ENCODE measurements around the gene FBXL13. TPM values are rescaled to one million over a fixed set of nuclear protein-coding genes. Genes with fewer than 3 reads are reported as not detected.
"Not testable (repeated sequence)": the region's sequence is repeated elsewhere in the genome, so short reads cannot be mapped to it uniquely, and the experiment has no call there.

Gene FBXL13
- total RNA-seq = 1 to 10 TPM in 1 of 2 donors, under 1 TPM in 1; 0.45 to 1.1 TPM

DNA sequence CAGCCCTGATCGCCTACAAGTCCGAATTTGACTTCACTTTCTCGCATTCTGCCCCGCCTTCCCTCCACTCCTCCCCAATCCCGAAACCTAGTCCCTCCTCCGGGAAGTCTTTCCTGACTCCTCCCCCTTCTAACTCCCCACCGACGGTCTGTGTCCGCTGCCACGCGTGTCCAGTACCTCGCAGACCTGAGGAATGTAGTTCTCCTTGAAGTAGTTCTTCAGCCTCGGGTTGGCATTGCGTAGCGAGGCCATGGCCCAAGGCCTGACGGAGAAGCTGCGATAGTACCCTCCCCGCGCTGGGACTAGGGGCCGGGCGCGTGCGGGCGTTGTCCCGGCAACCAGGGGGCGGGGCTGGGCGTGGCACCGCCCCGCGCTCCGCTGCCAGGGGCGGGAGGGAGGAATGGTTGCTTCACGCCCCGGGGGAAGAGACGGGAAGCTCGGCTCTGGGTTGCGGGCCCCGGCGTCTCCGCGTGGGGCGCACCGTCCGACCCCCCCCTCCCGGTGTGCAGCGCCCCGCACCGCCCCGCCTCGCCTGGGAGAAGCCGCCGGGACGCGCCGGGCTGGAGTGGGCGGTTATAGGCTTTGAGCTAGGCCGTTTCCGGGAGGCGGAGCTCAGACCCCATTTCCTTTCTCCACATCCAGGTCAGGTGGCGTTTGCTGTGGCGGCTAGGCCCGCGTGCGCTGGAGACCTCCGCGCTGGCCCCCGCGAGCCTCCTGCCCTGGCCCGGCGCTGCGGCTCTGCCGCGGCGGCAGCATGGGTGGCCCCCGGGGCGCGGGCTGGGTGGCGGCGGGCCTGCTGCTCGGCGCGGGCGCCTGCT lies at the start of gene FBXL13, which contains the start of gene ARMC10:
Gene FBXL13 (minus strand): TSS at position 278 of the 818 bp plus-strand sequence.
Gene ARMC10 (plus strand): TSS at position 622 of the 818 bp plus-strand sequence. CDS start 133 bp downstream, at position 755.
- peaks cover 25% of the 10 kb centered on the region for H3K36me3 Mint-ChIP-seq (ENCODE audit: low read depth)
- H3K27ac Mint-ChIP-seq = peak within 1 kb of the TSS; percentile 97
- peak within 1 kb of the TSS; percentile 83 for H3K4me3 Mint-ChIP-seq
- ATAC-seq (replicated peaks) = peak; percentile 88
- H3K27me3 Mint-ChIP-seq = no peaks in the 10 kb centered on the region
- H3K4me1 Mint-ChIP-seq = peaks cover 17% of the 10 kb centered on the region
- H3K9me3 Mint-ChIP-seq = no peaks in the 10 kb centered on the region

DNA sequence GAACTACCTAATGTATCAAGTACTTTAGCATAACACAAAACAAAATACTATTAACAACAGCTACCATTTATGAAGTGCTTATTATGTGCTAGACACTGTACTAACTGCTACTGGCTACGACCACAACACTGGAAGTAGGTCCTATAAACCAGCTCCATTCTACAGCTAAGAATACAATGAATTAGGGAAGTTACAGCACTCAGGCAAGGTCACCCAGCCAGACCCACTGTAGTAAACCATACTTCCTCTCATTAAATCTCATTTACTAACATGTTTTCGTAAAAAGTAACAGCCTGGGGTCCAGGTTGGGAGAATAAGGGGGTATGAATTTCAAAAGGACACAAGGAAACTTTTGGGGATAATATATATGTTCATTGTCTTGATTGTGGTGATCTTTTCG lies 48.9 kb upstream of the FBXL13 start:
- ATAC-seq (replicated peaks) = no peak
- Mint-ChIP-seq H3K27ac (no peak overlapping the region), H3K4me1 (no peaks in the 10 kb centered on the region), H3K4me3 (no peak overlapping the region), H3K9me3 (no peaks in the 10 kb centered on the region), H3K36me3 (ENCODE audit: low read depth) (peaks cover 73% of the 10 kb centered on the region), H3K27me3 (no peaks in the 10 kb centered on the region)

GRCh38 chr7:103121641-103122040 lies 47.0 kb upstream of the FBXL13 start:
- Mint-ChIP-seq H3K27ac (no peak overlapping the region), H3K4me3 (no peak overlapping the region), H3K9me3 (no peaks in the 10 kb centered on the region), H3K27me3 (no peaks in the 10 kb centered on the region), H3K36me3 (ENCODE audit: low read depth) (peaks cover 54% of the 10 kb centered on the region), H3K4me1 (no peaks in the 10 kb centered on the region)
- no peak for ATAC-seq (replicated peaks)

GRCh38 chr7:103120362-103120761 lies 45.8 kb upstream of the FBXL13 start:
- no peak overlapping the region for H3K27ac Mint-ChIP-seq
- no peaks in the 10 kb centered on the region for H3K27me3 Mint-ChIP-seq
- H3K36me3 Mint-ChIP-seq (ENCODE audit: low read depth) = peaks cover 54% of the 10 kb centered on the region

GRCh38 chr7:103119791-103120291 lies 45.2 kb upstream of the FBXL13 start:
- Mint-ChIP-seq H3K9me3 (no peaks in the 10 kb centered on the region), H3K4me3 (no peak overlapping the region), H3K27ac (no peak overlapping the region), H3K4me1 (no peaks in the 10 kb centered on the region), H3K27me3 (no peaks in the 10 kb centered on the region), H3K36me3 (ENCODE audit: low read depth) (peaks cover 59% of the 10 kb centered on the region)
- ATAC-seq (replicated peaks) = no peak

More at GRCh38 chr7:103120362-103120761, 45.8 kb upstream of the FBXL13 start:
- no peak for ATAC-seq (replicated peaks)
- Mint-ChIP-seq H3K4me3 (no peak overlapping the region), H3K4me1 (no peaks in the 10 kb centered on the region), H3K9me3 (no peaks in the 10 kb centered on the region)

GRCh38 chr7:103117465-103117864 lies 42.9 kb upstream of the FBXL13 start:
- ATAC-seq (replicated peaks) = no peak
- H3K27me3 Mint-ChIP-seq = no peaks in the 10 kb centered on the region
- no peak overlapping the region for H3K27ac Mint-ChIP-seq
- H3K36me3 Mint-ChIP-seq (ENCODE audit: low read depth) = peaks cover 65% of the 10 kb centered on the region
- no peak overlapping the region for H3K4me3 Mint-ChIP-seq
- no peaks in the 10 kb centered on the region for H3K4me1 Mint-ChIP-seq
- no peaks in the 10 kb centered on the region for H3K9me3 Mint-ChIP-seq

DNA sequence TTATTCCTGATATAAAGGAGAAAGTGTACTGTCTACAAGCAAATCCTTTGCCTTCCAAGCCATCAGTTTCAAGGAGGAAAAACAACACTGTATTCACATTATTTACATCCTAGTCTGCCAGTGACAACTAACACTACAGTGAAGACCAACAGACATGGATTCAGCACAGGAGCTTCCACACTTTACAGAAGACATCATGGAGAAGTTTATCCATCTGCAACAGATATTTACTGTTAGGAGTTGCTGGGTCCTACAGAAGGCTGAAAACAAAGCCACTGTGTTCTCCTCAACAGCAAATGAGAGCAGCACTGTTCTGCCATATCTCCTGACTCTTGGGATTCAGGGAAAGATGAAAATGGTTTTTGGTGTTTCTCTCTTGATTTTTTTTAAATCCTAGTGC lies 42.4 kb upstream of the FBXL13 start:
- no peaks in the 10 kb centered on the region for H3K9me3 Mint-ChIP-seq
- no peak for ATAC-seq (replicated peaks)
- no peaks in the 10 kb centered on the region for H3K27me3 Mint-ChIP-seq
- no peak overlapping the region for H3K4me3 Mint-ChIP-seq
- H3K4me1 Mint-ChIP-seq = no peaks in the 10 kb centered on the region
- H3K36me3 Mint-ChIP-seq (ENCODE audit: low read depth) = peaks cover 65% of the 10 kb centered on the region
- H3K27ac Mint-ChIP-seq = no peak overlapping the region

- H3K27ac Mint-ChIP-seq = no peak overlapping the region
- no peak for ATAC-seq (replicated peaks)
- no peaks in the 10 kb centered on the region for H3K4me1 Mint-ChIP-seq
- no peaks in the 10 kb centered on the region for H3K9me3 Mint-ChIP-seq
- H3K27me3 Mint-ChIP-seq = no peaks in the 10 kb centered on the region
- peaks cover 65% of the 10 kb centered on the region for H3K36me3 Mint-ChIP-seq (ENCODE audit: low read depth)
- no peak overlapping the region for H3K4me3 Mint-ChIP-seq
Measured at GRCh38 chr7:103116511-103116910, 41.9 kb upstream of the FBXL13 start.

DNA sequence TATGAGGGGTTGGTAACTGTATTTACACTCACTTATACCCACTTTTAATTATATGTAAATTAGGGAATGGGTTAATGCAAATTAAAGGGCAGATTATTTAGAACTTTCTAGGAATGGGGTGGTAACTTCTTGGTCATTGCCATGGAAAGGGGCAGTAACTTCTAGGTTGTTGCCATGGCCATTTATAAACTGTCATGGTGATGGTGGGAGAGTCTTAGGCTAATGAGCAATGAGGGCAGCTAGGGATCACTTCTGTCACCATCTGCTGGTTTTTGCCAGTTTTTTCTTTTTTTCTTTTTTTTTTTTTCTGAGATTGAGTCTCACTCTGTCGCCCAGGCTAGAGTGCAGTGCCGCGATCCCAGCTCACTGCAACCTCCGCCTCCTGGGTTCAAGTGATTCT lies 41.2 kb upstream of the FBXL13 start:
- H3K9me3 Mint-ChIP-seq = peaks cover under 1% of the 10 kb centered on the region
- no peak for ATAC-seq (replicated peaks)
- H3K27me3 Mint-ChIP-seq = no peaks in the 10 kb centered on the region
- no peak overlapping the region for H3K27ac Mint-ChIP-seq
- no peaks in the 10 kb centered on the region for H3K4me1 Mint-ChIP-seq
- H3K4me3 Mint-ChIP-seq = no peak overlapping the region
- H3K36me3 Mint-ChIP-seq (ENCODE audit: low read depth) = peaks cover 66% of the 10 kb centered on the region

DNA sequence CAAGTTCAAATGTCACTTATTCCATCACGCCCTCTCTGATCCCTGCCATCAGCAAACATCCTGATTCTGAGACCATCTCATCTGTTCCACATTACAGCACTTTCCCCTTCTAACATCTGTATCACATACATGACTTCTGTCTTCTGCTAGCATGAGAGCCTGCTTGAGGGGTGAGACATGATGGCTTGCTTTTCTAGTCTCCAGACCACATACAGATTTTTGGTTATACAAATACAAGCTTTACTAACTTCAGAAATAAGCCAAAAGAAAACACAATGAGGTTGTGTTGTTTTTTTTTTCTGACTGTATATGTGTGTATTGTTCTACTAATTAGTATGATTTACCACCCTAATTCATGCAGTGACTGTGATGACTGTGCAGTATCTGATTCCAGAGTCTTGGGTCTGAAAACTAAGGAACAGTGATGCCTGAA lies 40.0 kb upstream of the FBXL13 start:
- Mint-ChIP-seq H3K4me3 (no peak overlapping the region), H3K36me3 (ENCODE audit: low read depth) (peaks cover 66% of the 10 kb centered on the region), H3K9me3 (peaks cover 5% of the 10 kb centered on the region), H3K4me1 (peaks cover under 1% of the 10 kb centered on the region), H3K27me3 (no peaks in the 10 kb centered on the region), H3K27ac (no peak overlapping the region)
- ATAC-seq (replicated peaks) = no peak

DNA sequence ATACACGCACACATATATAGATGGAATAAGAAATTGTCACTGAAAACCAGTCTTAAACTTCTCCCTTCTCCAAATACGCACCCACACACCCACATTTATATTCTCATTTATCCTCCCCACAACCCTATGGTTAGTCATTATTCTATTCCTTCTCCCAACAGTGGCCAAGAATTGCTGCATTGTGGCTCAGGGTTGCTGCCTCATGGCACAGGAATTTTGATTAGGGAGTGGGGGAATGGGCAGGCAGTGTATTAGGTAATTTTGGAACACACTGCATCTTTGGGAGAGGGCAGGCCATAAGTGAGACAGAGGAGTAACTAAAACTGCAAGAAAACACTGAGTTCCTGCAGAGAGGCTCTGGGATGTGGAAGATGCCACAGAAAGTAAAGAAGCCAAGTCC lies 38.6 kb upstream of the FBXL13 start:
- H3K27me3 Mint-ChIP-seq = no peaks in the 10 kb centered on the region
- peaks cover 74% of the 10 kb centered on the region for H3K36me3 Mint-ChIP-seq (ENCODE audit: low read depth)
- ATAC-seq (replicated peaks) = no peak
- H3K4me1 Mint-ChIP-seq = peaks cover 8% of the 10 kb centered on the region
- no peak overlapping the region for H3K27ac Mint-ChIP-seq
- no peak overlapping the region for H3K4me3 Mint-ChIP-seq
- peaks cover 9% of the 10 kb centered on the region for H3K9me3 Mint-ChIP-seq

- not testable (repeated sequence) for H3K27me3 Mint-ChIP-seq; H3K27ac Mint-ChIP-seq; ATAC-seq (replicated peaks); H3K9me3 Mint-ChIP-seq; H3K4me3 Mint-ChIP-seq
- Mint-ChIP-seq H3K36me3 (ENCODE audit: low read depth) (peaks cover 73% of the 10 kb centered on the region), H3K4me1 (peaks cover 12% of the 10 kb centered on the region)
Measured at GRCh38 chr7:103106703-103107070, 32.1 kb upstream of the FBXL13 start.

GRCh38 chr7:103106005-103106702 lies 31.6 kb upstream of the FBXL13 start:
- Mint-ChIP-seq H3K4me3 (no peak overlapping the region), H3K9me3 (peaks cover 9% of the 10 kb centered on the region), H3K4me1 (peaks cover 12% of the 10 kb centered on the region), H3K36me3 (ENCODE audit: low read depth) (peaks cover 73% of the 10 kb centered on the region), H3K27me3 (no peaks in the 10 kb centered on the region), H3K27ac (no peak overlapping the region)
- no peak for ATAC-seq (replicated peaks)

GRCh38 chr7:103101543-103101942 lies 26.9 kb upstream of the FBXL13 start:
- Mint-ChIP-seq H3K27me3 (no peaks in the 10 kb centered on the region), H3K4me3 (no peak overlapping the region), H3K36me3 (ENCODE audit: low read depth) (peaks cover 58% of the 10 kb centered on the region), H3K4me1 (no peaks in the 10 kb centered on the region), H3K27ac (no peak overlapping the region), H3K9me3 (no peaks in the 10 kb centered on the region)
- ATAC-seq (replicated peaks) = no peak

DNA sequence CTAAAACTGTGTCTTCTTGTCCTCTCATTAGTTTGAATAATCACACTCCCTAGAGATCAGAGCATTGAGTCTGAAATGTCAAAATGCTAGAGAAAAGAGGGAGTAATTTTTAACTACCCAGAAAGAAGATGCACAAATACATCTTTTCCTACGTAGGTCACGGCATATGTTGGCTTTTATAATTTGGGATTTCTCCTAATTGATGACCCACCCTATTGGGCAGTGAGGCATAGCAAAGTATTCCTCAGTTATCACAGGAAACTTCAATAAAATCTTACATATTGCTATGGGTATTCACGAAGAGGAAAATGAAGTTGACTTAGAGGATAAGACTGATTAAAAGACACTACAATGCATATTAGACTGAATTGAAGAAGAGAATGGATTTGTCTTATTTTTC lies 25.8 kb upstream of the FBXL13 start:
- H3K4me1 Mint-ChIP-seq = no peaks in the 10 kb centered on the region
- H3K4me3 Mint-ChIP-seq = no peak overlapping the region
- H3K27ac Mint-ChIP-seq = no peak overlapping the region
- H3K9me3 Mint-ChIP-seq = no peaks in the 10 kb centered on the region
- ATAC-seq (replicated peaks) = no peak
- H3K36me3 Mint-ChIP-seq (ENCODE audit: low read depth) = peaks cover 63% of the 10 kb centered on the region
- no peaks in the 10 kb centered on the region for H3K27me3 Mint-ChIP-seq
